ENCODE results near the gene NHLRC1.

The NHLRC1 gene

GRCh38 chr6:18101873-18102272 lies 20.6 kb downstream of the NHLRC1 start:
- no peak for DNase-seq (ENCODE audit: low read depth)
- no peak for TF ChIP-seq CTCF (IDR thresholded peaks at IDR 0.05; ENCODE audit: low read depth, low read length, missing control alignments)
- no peak overlapping the region for H3K4me3 ChIP-seq (ENCODE audit: low read depth, low read length)

- DNase-seq (ENCODE audit: low read depth), result no peak
- TF ChIP-seq CTCF (IDR thresholded peaks at IDR 0.05; ENCODE audit: low read depth, low read length, missing control alignments), result no peak
- no peak overlapping the region for H3K4me3 ChIP-seq (ENCODE audit: low read depth, low read length)
Observed at GRCh38 chr6:18101271-18101670, 21.2 kb downstream of the NHLRC1 start.

GRCh38 chr6:18100296-18100695 lies 22.2 kb downstream of the NHLRC1 start:
- no peak for DNase-seq (ENCODE audit: low read depth)
- H3K4me3 ChIP-seq (ENCODE audit: low read depth, low read length), result no peak overlapping the region
- TF ChIP-seq CTCF (IDR thresholded peaks at IDR 0.05; ENCODE audit: low read depth, low read length, missing control alignments), result no peak

- TF ChIP-seq CTCF (IDR thresholded peaks at IDR 0.05; ENCODE audit: low read depth, low read length, missing control alignments), result no peak
- H3K4me3 ChIP-seq (ENCODE audit: low read depth, low read length), result no peak overlapping the region
- no peak for DNase-seq (ENCODE audit: low read depth)
Observed at GRCh38 chr6:18099511-18099910, 23.0 kb downstream of the NHLRC1 start.

- DNase-seq (ENCODE audit: low read depth), result no peak
- H3K4me3 ChIP-seq (ENCODE audit: low read depth, low read length), result no peak overlapping the region
- no peak for TF ChIP-seq CTCF (IDR thresholded peaks at IDR 0.05; ENCODE audit: low read depth, low read length, missing control alignments)
Observed at GRCh38 chr6:18096423-18096822, 26.1 kb downstream of the NHLRC1 start.

- H3K4me3 ChIP-seq (ENCODE audit: low read depth, low read length), result no peak overlapping the region
- no peak for TF ChIP-seq CTCF (IDR thresholded peaks at IDR 0.05; ENCODE audit: low read depth, low read length, missing control alignments)
- DNase-seq (ENCODE audit: low read depth), result no peak
Observed at GRCh38 chr6:18091382-18091781, 31.1 kb downstream of the NHLRC1 start.

GRCh38 chr6:18090349-18090786 lies 32.1 kb downstream of the NHLRC1 start:
- DNase-seq (ENCODE audit: low read depth), result no peak
- no peak overlapping the region for H3K4me3 ChIP-seq (ENCODE audit: low read depth, low read length)
- TF ChIP-seq CTCF (IDR thresholded peaks at IDR 0.05; ENCODE audit: low read depth, low read length, missing control alignments), result no peak

Measured in GM12864 (cell line).